NCI-H2196 (cell line): Measurements from ENCODE around the gene BEAN1.
"Not testable (repeated sequence)": the region's sequence is repeated elsewhere in the genome, so short reads cannot be mapped to it uniquely, and the experiment has no call there.

Experiments used
- DNase-seq: peaks from one replicate; lab custom pipeline; 2025; ENCODE audit not compliant: unreplicated experiment; lab: John Stamatoyannopoulos, UW

The BEAN1 gene

GRCh38 chr16:66502020-66502913 is 75.2 kb downstream of the BEAN1 start:
- no peak for DNase-seq

- no peak for DNase-seq
Measured at GRCh38 chr16:66503030-66503429, 75.9 kb downstream of the BEAN1 start.

- DNase-seq, result no peak
Measured at GRCh38 chr16:66503612-66504011, 76.5 kb downstream of the BEAN1 start.

- no peak for DNase-seq
Measured at GRCh38 chr16:66507731-66508239, 80.7 kb downstream of the BEAN1 start.

- DNase-seq, result no peak
Measured at GRCh38 chr16:66508248-66508913, 81.3 kb downstream of the BEAN1 start.

DNA sequence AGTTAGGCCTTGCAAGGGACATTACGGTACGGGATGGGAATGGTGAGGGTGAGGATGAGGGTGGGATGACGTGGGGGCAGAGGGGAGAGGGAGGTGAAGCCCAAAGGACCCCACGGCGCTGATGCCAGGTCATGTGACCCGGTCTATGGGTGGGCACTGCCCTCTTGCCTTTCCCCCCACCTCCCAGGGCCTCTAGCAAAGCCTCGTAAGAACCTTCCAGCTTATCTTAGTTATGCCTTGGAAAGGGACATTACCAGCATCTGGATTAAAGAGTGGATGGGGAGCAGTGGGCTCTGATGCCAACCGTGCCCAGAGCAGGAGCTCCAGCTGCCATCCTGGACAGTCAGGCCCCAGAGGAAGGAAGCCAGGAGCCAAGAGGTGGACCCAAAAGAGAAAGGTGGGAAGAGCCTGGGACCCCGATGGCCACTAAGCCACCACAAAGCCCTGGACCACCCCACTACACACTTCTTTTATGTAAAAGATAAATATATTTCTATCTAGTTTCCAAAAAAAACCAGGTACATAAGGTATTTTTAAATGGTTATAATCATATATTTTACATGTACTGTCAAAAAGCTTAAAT is 81.9 kb downstream of the BEAN1 start:
- no peak for DNase-seq

DNA sequence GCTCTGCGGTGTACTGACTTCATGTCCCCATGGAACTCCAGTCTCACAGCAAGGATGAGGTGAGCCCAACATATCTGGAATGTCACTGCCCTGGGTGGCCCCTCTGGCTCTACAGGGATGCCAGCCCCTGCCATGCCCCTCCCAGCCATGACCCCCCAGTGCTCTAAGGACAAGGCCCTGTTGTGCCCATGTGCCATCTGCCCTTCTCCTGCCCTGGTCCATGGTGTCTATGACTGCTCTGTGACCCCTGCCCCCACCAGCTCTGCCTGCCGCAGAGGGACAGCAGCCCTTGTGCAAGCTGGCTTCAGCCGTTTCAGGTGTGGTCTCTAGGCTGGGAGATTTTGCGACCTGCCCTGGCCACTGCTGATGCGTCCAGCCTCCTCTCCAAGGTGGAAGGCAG is 82.5 kb downstream of the BEAN1 start:
- no peak for DNase-seq

DNA sequence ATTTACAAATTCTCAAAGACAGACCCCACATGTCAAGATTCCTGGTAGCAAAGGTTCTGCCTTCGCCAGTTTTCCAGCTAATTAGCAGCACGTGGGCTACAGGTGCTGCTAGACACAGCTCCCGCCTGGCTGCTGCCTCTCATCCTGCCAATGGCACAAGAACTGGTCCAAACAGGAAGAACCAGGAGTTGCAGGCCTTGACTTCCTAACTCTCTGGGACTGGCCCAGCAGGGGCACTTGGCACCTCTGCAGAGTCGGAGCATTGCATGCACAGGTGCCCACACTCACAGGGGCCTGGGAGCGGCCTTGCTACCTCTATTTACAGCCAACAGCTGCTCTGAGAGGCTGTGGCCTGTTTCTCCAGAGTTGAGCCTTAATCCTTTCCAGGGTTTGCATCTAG is 83.2 kb downstream of the BEAN1 start:
- no peak for DNase-seq

DNA sequence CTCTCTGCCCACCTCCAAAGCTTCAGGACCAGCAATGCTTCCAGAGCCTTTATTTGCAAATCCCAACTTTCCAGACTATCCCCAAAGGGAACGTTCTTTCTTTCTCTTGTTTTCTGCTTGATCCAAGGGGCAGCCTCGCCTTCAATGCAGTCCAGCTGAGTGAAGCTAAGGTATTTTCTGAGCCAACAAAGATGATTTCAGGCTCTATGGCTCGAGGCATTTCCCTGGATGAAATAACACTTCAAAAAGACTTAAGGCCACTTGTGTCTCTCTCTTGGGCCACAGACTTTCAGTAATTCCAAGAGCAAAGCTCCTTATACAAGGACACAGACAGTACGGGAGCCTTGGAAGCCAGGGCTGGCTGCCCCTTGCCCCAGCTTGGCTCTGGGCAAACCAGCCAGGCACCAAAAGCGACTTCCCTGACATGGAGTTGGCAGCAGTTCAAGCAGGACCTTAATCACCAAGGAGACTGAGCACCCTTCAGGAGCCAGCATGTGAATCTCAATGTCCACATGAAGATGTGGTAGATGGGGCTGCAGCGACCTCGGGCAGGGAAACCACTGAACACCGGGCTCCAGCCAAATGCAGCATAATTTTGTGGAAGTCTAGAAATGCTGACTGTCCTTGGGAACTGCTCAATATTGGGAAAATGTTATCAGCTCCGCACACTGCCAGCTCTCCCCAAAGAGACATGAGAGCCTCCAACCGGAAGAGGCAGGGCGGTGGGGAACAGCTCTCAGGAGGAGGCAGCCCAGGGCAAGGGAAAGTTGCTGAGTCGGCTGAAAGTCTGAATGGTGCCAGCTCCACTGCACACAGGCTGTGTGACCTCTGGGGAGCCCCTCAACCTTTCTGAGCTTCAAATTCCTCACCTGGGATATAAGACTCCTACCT is 83.9 kb downstream of the BEAN1 start:
- DNase-seq, result peak; percentile 17

DNA sequence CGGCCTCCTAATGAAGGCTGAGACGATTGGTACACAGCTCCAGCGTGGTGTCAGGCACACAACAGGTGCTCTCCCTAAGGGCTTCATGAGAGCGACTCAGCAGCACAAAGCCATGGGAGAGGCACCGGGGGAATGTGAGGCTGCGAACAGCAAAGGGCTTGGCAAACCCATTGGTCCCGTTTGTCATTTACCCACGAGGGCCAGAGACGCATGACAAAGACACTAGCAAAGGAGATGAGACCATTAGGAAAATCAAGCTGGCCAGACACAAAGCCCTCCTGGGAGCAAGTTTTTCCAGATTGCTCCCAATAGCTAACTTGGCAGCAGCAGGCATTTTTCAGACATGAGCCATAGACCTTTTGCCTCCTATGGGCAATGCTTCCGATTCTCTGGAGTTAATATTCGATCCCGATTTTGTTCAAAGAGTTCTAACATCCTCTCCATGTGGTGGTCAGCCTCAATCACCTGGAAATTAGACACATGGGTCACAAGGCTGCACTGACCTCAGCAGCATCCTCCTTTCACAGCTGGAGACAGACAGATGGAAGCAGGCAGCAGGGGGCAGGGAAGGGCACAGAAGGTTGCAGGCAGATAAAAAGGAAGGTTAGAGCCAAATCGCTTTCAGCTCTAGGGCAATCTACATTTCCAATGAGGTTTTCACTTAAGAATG is 84.6 kb downstream of the BEAN1 start:
- DNase-seq, result no peak

DNA sequence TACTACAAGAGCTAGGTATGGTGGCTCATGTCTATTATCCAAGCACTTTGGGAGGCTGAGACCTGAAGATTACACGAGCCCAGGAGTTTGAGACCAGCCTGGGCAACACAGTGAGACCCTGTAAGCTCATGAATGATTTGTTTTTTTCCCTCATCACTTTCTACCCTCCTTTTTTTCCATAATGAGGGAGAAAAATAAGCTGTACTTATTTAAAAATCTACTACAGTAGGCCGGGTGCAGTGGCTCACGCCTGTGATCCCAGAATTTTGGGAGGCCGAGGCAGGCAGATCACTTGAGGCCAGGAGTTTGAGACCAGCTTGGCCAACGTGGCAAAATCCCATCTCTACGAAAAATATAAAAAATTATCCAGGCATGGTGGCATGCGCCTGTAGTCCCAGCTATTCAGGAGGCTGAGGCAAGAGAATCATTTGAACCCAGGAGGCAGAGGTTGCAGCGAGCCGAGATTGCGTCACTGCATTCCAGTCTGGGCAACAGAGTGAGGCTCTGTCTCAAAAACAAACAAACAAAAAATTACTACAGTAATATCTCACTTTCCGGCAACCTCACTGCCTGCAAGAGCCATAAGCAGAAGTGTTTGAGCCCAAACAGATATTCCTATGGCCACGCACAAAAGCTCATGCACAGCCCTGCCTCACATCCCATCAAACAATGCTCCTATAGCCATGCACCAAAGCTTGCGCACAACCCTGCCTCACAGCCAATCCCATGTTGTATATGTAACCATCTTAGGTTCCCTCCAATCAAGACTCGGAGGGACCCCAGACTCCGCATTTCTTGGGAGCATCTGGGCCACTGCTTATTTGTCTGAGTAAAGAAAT is 85.4 kb downstream of the BEAN1 start:
- DNase-seq, result no peak

DNA sequence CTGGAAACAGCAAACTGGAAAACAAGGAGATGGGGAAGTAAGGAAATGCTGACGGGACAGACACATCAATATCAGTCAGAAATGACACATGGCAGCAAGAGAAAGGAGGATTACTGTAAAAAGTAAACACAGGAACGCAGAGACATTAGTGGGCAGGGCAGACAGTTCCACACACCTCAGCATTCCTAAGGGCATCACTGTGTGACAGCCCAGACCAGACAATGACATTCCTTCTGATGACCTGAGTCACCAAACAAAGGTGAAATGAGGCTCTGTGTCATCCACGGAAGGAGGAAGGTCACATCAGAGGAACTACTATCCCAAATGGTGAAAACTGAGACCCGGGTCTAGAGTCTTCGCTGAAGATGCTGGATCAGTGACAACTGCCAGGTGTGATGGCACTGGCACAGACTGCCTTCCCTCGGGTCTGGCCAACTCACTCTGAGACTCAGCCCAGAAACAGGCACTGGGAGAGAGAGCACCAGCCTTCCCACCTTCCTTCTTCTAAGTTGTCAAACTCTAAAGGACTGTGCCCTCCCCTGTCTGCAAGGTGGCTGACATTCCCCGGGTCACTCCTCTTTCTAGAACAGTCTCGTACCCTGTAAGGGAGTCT is 86.1 kb downstream of the BEAN1 start:
- DNase-seq, result no peak

- not testable (repeated sequence) for DNase-seq
Measured at GRCh38 chr16:66514391-66514790, 87.3 kb downstream of the BEAN1 start.

DNA sequence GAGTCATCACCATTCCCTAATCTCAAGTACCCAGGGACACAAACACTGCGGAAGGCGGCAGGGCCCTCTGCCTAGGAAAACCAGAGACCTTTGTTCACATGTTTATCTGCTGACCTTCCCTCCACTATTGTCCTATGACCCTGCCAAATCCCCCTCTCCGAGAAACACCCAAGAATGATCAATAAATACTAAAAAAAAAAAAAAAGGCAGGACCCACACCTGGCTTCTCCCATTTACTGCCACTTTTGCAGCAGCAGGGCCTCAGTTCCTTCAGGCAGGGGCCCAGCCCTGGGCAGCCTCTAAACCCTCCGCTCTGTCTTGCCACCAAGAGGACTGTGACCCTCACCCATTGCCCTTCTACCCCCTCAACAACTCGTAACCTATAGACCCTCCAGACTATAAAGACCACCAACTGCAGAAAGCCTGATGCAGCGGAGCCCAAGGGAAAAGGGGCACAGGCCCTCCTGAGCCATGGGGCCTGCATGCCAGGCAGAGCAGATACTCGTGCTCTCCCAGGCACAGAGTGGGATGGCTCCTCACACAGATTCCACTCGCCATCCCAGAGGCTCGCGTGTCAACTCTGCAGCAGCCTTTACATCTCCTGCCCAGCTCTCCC is 88.0 kb downstream of the BEAN1 start:
- not testable (repeated sequence) for DNase-seq

DNA sequence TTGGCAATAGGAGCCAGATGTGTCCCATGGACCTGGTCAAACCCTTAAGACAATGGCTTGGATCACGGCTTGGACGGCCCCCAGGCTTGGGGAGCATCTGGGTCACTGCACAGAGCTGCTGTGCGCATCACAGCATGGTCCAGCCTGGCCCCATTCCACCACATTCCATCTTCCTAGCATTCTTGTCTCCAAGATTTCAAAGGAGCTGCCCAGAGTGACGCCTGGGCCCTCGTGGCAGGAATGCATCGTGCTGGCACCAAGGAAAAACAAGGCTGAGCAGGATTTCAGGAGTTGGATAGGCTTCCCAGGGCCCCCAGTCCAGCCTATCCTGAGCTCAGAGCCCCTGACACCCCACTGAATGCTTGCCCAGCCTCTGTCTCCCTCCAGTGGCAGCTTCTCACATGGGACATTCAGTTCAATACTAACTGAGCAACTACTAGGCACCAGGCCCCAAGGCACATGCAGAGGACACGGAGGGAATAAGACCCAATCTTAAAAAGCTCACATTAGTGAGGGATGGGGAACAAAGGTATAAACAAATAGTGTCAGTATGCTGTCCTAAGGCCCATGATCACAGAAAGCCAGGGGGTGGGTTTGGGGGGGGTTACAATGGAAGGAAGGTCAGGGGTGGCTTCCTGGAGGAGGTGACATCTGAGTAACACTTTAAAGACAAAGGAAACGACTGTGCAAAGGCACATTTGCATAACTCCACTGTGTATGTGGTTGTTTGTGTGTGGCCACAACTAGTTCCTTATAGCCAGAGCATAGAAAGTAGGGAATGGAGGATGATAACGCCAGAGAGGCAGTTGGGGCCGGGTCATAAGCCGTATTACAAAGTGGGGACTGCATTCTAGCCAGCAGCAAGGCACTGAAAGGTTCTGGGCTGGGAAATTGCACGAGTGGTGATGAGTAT is 88.8 kb downstream of the BEAN1 start:
- no peak for DNase-seq

- no peak for DNase-seq
Measured at GRCh38 chr16:66516509-66516807, 89.4 kb downstream of the BEAN1 start.

- DNase-seq, result peak; percentile 84
Measured at GRCh38 chr16:66516808-66517585, 89.9 kb downstream of the BEAN1 start.
